HG02759 (cell line): ENCODE results near the gene HNRNPR.
A peak's percentile ranks its signal among the peaks of the same experiment; 100 is the strongest.

Source experiments
- ATAC-seq: cut with Tn5 transposase; IDR thresholded peaks from one replicate; pipeline ENCODE4 v1.9.1; 2021; ENCODE audit warnings: mild to moderate bottlenecking, moderate library complexity; ENCODE audit not compliant: unreplicated experiment

The HNRNPR gene

DNA sequence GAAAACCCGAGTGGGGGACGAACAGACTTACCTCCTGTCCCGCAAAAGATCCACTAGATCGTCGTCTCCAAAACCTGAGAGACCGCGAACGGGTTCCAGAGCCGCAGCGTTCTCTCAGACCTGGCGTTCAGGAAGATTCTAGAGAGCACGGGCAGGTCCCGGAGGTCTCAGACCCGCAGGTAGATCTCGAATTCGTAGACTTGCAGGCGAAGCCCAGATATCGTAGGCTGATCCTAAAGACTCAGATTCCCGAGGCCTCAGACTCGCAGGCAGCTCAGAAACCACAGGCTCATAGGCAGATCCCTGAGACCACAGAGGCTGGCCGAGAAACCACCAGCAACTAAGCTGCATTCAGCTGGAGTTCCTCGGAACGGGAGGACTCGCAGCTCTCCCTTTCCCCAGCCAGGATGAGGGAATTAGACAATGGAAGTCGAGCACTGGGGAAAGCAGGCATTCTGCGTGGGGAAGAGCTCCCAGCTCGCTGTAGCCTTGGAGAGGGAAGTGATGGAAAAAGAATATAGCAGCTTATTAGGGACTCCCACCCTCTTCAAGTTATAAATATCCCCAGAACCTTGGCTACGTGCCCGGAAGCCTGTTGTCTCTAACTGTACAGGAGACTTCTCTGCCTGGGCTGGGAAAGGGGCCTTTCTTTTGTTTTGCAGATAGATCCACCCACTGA is 25.4 kb upstream of the HNRNPR start, which contains the start of gene ZNF436:
Gene ZNF436, minus strand, starts transcription at position 502 of the 679 bp plus-strand sequence. CDS start 1,831 bp downstream, outside the sequence.
- ATAC-seq: no peak

GRCh38 chr1:23368562-23369334 is 24.7 kb upstream of the HNRNPR start:
- ATAC-seq: peak; percentile 71

DNA sequence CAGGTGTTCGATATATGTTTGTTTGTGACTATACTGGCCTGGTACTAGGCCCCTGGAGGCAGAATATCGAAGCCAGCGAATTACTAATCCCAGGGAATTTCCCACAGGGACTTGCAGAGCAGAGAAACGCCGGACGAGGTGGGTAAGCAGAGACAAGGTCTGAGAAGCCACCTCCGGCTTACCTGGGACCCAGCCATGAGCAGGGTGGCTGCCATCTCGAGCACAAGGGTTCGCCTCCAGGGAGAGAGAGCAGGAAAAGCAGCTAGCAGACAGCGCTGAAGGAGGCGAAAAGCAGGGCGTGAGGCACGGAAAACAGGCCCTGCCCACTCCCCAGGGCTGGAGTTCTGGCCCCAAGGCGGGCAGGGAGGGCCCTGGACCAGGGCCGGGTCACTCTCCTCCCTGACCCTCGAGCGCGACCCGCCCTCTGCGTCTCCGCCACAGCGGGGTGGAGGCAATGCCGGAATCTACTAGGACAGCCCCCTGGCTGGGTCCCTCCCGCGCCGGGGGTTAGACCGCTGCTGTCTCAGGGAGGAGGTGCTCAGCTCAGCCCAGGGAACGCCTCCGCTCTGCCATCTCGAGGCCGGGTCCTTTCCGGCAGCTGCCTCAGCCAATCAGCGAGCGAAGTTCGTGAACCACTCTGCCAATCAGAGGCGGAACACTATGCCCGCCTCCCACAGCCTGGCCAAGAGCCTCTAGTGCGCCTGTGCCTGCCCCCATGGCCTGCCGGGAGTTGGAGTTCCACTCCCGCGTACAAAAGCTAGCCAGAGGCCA is 23.9 kb upstream of the HNRNPR start:
- peak; percentile 89 for ATAC-seq

DNA sequence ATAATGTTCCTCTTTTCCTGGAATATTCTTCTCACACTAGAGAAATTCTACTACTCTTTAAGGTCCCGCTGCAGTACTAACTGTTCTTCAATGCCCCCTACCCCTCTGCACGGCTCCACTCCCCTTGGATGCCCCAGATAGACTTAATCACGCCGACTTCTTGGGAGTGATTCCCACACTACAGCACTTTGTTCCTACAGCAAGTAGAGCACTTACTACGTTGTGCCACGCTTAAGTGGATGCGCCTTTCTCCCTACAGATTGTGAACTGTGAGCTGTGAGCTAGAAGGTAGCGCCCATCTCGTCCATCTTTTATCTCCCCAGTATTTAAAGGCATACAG is 23.3 kb upstream of the HNRNPR start:
- no peak for ATAC-seq

DNA sequence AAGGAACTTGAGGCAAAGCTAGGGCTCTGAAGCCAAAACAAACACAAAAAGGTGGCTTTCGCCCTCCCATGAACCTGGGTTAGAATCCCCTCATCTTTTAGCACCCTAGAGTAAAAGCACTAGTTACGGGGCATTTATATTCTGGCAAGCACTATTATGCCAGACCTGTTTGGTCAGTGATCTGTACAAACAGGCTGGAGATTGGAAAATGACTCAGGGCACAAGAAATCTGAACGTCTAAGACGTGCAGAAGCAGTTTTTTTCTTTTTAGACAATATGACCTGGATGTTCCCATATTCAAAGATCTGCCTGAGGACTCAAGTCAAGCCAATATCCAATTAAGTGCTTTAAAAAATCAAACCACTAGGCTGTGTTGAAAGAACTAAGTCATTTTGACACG is 22.5 kb upstream of the HNRNPR start:
- no peak for ATAC-seq

GRCh38 chr1:23366146-23366545 is 22.1 kb upstream of the HNRNPR start:
- no peak for ATAC-seq

- no peak for ATAC-seq
Observed at GRCh38 chr1:23362218-23362713, 18.2 kb upstream of the HNRNPR start.

GRCh38 chr1:23358310-23358875 is 14.3 kb upstream of the HNRNPR start:
- no peak for ATAC-seq

- ATAC-seq: no peak
Observed at GRCh38 chr1:23357138-23357908, 13.2 kb upstream of the HNRNPR start.

DNA sequence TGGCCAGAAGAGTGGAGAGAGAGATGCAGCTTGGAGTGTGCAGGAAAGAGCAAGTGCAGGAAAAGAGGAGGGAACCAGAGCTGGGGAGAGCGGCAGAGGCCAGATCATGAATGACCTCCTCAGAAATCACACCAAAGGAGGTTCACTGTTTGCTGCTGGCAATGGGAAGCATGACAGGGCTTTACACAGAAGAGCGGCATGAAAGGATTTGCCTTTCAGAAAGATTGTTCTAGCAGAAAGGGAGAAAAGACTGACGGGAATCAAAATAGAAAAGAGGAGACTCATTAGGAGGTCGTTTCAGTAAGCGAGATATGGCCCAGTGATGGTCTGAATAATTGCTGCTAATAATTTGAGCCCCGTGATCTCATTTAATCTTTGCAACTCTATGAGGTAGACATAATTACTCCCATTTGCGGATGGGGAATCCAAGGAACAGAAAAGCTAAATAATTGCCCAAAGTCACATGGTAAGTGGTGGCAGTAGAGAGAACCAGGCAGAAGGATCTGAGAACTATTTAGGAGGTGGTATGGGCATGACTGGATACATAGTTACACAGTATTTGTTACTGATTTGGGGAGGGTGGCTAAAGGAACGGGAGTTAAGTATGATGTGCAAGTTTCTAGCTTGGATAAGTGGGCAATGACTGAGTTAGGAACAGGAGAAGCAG is 12.5 kb upstream of the HNRNPR start:
- ATAC-seq: no peak

GRCh38 chr1:23354245-23354644 is 10.2 kb upstream of the HNRNPR start:
- ATAC-seq: no peak

DNA sequence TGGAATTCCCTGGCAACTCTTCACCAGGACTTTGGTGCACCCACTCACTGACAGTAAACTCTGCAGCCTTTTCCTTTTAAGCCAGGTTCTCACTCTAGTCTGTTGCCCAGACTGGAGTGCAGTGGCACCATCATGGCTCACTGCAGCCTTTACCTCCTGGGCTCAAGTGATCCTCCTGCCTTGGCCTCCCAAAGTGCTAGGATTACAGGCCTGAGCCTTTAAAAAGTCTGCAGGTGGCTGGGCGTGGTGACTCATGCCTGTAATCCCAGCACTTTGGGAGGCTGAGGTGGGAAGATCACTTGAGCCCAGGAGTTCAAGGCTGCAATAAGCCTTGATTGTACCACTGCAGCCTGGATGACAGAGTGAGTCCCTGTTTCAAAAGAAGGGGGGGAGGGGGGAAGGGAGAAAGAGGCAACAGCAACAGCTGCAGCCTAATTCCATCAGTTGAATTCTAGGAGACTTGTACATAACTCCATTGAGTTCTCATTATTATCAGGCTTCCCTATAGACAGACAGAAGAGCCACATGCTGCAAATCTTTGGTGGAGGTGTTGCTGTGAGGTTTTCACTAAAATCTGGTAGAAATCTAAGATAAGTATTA is 8.1 kb upstream of the HNRNPR start:
- ATAC-seq: no peak

- ATAC-seq: no peak
Observed at GRCh38 chr1:23345920-23346319, 1.8 kb upstream of the HNRNPR start.

GRCh38 chr1:23344987-23345472 is 946 bp upstream of the HNRNPR start:
- no peak for ATAC-seq

GRCh38 chr1:23343221-23344110 is 618 bp downstream of the HNRNPR start:
- peak; percentile 14 for ATAC-seq

DNA sequence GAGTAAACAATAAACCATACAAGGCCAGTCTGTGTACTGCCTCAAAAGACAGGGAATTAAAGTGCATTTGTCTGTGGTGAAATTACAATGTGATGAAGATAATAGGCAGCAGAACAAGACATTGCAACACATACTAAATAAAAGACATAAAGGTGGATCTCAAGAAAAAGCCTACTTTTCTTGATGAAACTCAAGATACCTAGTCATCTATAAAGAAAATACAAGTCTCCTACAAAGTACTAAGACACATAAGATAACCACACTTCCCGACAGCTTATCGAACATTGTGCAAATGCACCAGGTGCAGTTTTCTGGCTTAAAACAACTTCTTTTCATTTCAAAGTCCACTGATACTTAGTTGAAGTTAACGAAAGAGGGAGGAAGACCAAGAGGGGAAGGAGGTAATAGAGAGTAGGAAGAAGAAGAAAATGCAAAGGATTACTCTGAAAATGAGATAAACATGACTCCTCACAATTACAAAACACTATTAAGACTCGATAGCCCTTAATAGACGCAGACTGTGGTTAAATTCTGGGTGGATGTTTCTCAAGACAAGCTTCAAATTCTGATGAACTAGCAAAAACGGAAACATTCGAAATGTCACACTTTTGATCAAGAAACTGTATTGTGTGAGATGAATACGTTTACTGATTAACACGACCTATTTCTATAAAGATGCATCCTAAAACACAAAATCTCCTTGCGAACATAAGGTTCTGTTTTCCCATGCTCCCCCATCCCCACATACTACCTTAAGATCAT is 2.0 kb downstream of the HNRNPR start:
- ATAC-seq: no peak

DNA sequence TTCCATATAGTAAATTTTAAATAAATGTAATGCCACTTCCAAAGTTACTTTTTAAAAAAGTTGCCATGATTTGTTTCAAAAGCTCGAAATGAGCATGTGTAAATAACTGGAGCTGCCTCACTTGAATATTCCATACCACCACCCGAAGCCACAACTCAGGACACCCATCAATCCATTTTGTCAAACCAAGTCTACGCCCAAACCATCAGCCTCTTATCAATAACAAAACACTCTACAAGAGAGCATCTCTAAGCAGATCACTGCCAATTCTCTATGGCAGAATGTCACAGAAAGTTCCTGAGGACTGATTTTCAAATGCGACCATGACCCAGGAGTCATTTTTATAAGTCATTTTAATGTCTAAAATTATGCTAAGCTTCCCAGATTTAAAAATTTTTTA is 4.5 kb downstream of the HNRNPR start:
- ATAC-seq: no peak

DNA sequence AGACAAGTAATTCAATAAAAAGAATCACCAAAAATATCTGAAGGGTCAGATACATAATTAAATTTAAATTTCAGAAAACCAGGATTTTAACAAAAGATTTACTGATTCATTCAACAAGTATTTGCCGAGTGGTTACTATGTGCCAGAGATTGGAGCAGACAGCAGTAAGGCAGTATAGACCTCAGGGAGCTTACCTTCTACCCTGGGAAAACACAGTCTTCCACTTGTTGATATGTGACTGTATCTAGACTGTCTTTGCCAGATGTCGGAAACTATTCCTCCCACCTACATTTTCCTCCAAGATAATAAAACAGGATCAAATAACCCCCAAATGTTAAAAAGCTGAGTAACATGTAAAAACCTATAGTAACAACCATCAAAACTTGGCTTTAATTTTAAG is 6.2 kb downstream of the HNRNPR start:
- no peak for ATAC-seq
